CD4-positive, alpha-beta T cell treated with Interleukin-1 beta for 1 hour (primary cell): ENCODE data around the gene PLEKHG4.

Experiments used
- DNase-seq, 2 donors: peaks; one replicate each; pipeline ENCODE4 v3.0.0-alpha.2; 2020 to 2022

The PLEKHG4 gene

GRCh38 chr16:67279296-67280089, at the start of gene PLEKHG4:
Gene PLEKHG4 (plus strand): TSS chr16:67279532. CDS start chr16:67280045, 513 bp downstream.
- DNase-seq = peak; percentile 86 to 88

- no peak for DNase-seq
Measured at GRCh38 chr16:67229906-67230808, 49.2 kb upstream of the PLEKHG4 start.

GRCh38 chr16:67230809-67231660, 48.3 kb upstream of the PLEKHG4 start:
- DNase-seq = no peak

GRCh38 chr16:67233596-67233995, 45.7 kb upstream of the PLEKHG4 start:
- DNase-seq = no peak

- DNase-seq = no peak
Measured at GRCh38 chr16:67234180-67234597, 45.1 kb upstream of the PLEKHG4 start.

GRCh38 chr16:67235816-67236562, 43.3 kb upstream of the PLEKHG4 start:
- peak; percentile 36 to 72 for DNase-seq

GRCh38 chr16:67236563-67237395, 42.6 kb upstream of the PLEKHG4 start:
- DNase-seq = peak; percentile 72 to 86

GRCh38 chr16:67237396-67238277, 41.7 kb upstream of the PLEKHG4 start:
- DNase-seq = no peak

GRCh38 chr16:67238278-67238575, 41.1 kb upstream of the PLEKHG4 start:
- no peak for DNase-seq

- DNase-seq = no peak
Measured at GRCh38 chr16:67238806-67239470, 40.4 kb upstream of the PLEKHG4 start.

- no peak for DNase-seq
Measured at GRCh38 chr16:67240506-67240905, 38.8 kb upstream of the PLEKHG4 start.

GRCh38 chr16:67241008-67241900, 38.1 kb upstream of the PLEKHG4 start:
- DNase-seq = no peak

GRCh38 chr16:67242138-67242730, 37.1 kb upstream of the PLEKHG4 start:
- DNase-seq = no peak

- no peak for DNase-seq
Measured at GRCh38 chr16:67243481-67243880, 35.9 kb upstream of the PLEKHG4 start.

GRCh38 chr16:67244387-67245185, 34.7 kb upstream of the PLEKHG4 start:
- DNase-seq = peak; percentile 84 to 86

- no peak for DNase-seq
Measured at GRCh38 chr16:67245186-67245585, 34.1 kb upstream of the PLEKHG4 start.

GRCh38 chr16:67245674-67246080, 33.7 kb upstream of the PLEKHG4 start:
- no peak for DNase-seq
